Measurements from ENCODE around the gene SUFU. TPM values are rescaled to one million over a fixed set of nuclear protein-coding genes. Genes with fewer than 3 reads are reported as not detected.

The SUFU gene
- total and polyA plus RNA-seq, 2 of the 4 experiments (the other 2 are of a cell fraction) = 2.2 to 11.0 TPM

- TF ChIP-seq MAZ (IDR thresholded peaks at IDR 0.05; ENCODE audit: borderline replicate concordance, low read depth, low read length) (no peak), CHD1 (IDR thresholded peaks at IDR 0.05; ENCODE audit: low read depth, low read length) (no peak), RAD21 (IDR thresholded peaks at IDR 0.05; ENCODE audit: low read length) (no peak), POLR2A (IDR thresholded peaks at IDR 0.05; ENCODE audit: low read depth, low read length) (no peak), MXI1 (IDR thresholded peaks at IDR 0.05; ENCODE audit: borderline replicate concordance, low read depth, low read length) (no peak), MAFK (IDR thresholded peaks at IDR 0.05; ENCODE audit: low read depth, low read length) (no peak), USF2 (IDR thresholded peaks at IDR 0.05; ENCODE audit: low read depth, low read length) (no peak), SMC3 (IDR thresholded peaks at IDR 0.05; ENCODE audit: low read depth, low read length) (no peak), RFX5 (IDR thresholded peaks at IDR 0.05; ENCODE audit: low read depth, low read length) (no peak), CEBPB (IDR thresholded peaks at IDR 0.05; ENCODE audit: low read depth, low read length) (no peak), BHLHE40 (IDR thresholded peaks at IDR 0.05; ENCODE audit: low read depth, low read length) (no peak), ELK1 (IDR thresholded peaks at IDR 0.05; ENCODE audit: borderline replicate concordance, low read depth, low read length) (no peak)
- Histone ChIP-seq H3K27ac (ENCODE audit: insufficient read depth, low read length) (no peak overlapping the region), H2BK15ac (ENCODE audit: low read depth, low read length) (no peak overlapping the region), H3K79me1 (ENCODE audit: low read depth in 1 of 2, low read length in 2 of 2) (peaks cover 24 to 48% of the 10 kb centered on the region in 2 experiments; a peak in 3 of 4 replicates), H3K4me1 (ENCODE audit: control insufficient read depth, insufficient read depth, low read length) (peaks cover 24% of the 10 kb centered on the region), H4K5ac (ENCODE audit: low read depth, low read length) (0 out of 2 replicates have a peak overlapping the region, but pooled peaks have one; percentile 36), H3K9ac (ENCODE audit: low read depth, low read length) (no peak overlapping the region), H2BK5ac (ENCODE audit: low read depth, low read length, poor library complexity, severe bottlenecking) (no peak overlapping the region), H2AFZ (replicated peaks; ENCODE audit: low read length, poor library complexity) (no peak overlapping the region), H3K27me3 (ENCODE audit: control insufficient read depth, insufficient read depth, low read length) (no peaks in the 10 kb centered on the region), H4K8ac (ENCODE audit: low read depth in 2 of 2, low read length in 2 of 2) (peak overlapping the region; percentile 18 to 83; a peak in 3 of 4 replicates), H3K18ac (ENCODE audit: low read depth, low read length) (no peak overlapping the region), H2BK120ac (ENCODE audit: low read depth, low read length) (no peak overlapping the region), H3K56ac (ENCODE audit: extremely low read depth, insufficient read depth, low read length) (no peak overlapping the region), H3K4me2 (ENCODE audit: low read depth, low read length) (no peak overlapping the region), H3K23ac (ENCODE audit: low read depth, low read length) (no peak overlapping the region), H2BK20ac (ENCODE audit: low read depth, low read length) (no peak overlapping the region), H4K91ac (ENCODE audit: insufficient read depth, low read depth, low read length) (no peak overlapping the region; the same call in 1 of the 2 replicates), H3K36me3 (ENCODE audit: control insufficient read depth, insufficient read depth, low read length) (peaks cover 28% of the 10 kb centered on the region), H3K4ac (ENCODE audit: low read depth, low read length) (peak overlapping the region; percentile 73), H3K9me1 (ENCODE audit: insufficient read depth, low read length) (peaks cover 28% of the 10 kb centered on the region), H2AK5ac (ENCODE audit: low read depth, low read length) (0 out of 2 replicates have a peak overlapping the region, but pooled peaks have one; percentile 30), H3K9me3 (ENCODE audit: control insufficient read depth, insufficient read depth, low read length) (no peaks in the 10 kb centered on the region), H2AK9ac (replicated peaks; ENCODE audit: low read depth, low read length, poor library complexity) (no peak overlapping the region), H3K4me3 (ENCODE audit: insufficient read depth, low read depth, low read length) (no peak overlapping the region), H4K20me1 (ENCODE audit: insufficient read depth, low read length) (no peaks in the 10 kb centered on the region), H3K14ac (replicated peaks; ENCODE audit: low read depth, low read length) (0 out of 2 replicates have a peak overlapping the region, but pooled peaks have one; percentile 63)
- ChIA-PET CTCF (no interaction called here), POLR2A (ENCODE audit: unreplicated experiment) (no interaction called here)
- DNase-seq (no peak), ATAC-seq (ENCODE audit: low read depth) (no peak)
- dilution Hi-C loops (cut with HindIII; ENCODE audit: low sequenced_read_pairs, unreplicated experiment) = no loop called here
- intact Hi-C loops (cut with micrococcal nuclease) = no loop called here
- no TSS peak for BruUV-seq (replicated peaks)
- WGBS, 2 experiments (ENCODE audit: extremely low coverage in 2 of 2, insufficient read length in 1 of 2) = 67% methylated on average over 1 of the region's 4 CpGs; no CpG with 5 or more reads in 1 of the 2 experiments
- in situ Hi-C loops (cut with MboI; ENCODE audit: low sequenced_read_pairs) = no loop called here
Observed at GRCh38 chr10:102595897-102596296, 92.1 kb downstream of the SUFU start.

Data from IMR-90 (cell line).